H1 (cell line): ENCODE results near the gene CAPZA2.

Experiments
- ATF3 ChIP-seq: IDR thresholded peaks from 2 replicates; pipeline ENCODE4 v1.6.1; 2011; ENCODE audit warnings: low read depth, mild to moderate bottlenecking, low read length; ENCODE audit not compliant: insufficient read depth
- CTCF ChIP-seq, 3 experiments: IDR thresholded peaks; 1 replicate in 2 of 3; 2 replicates in 1 of 3; pipeline versions ENCODE4 v1.5.1 to v1.6.1; 2011; ENCODE audit warnings: low read length in 3 of 3, mild to moderate bottlenecking in 3 of 3, inconsistent platforms in 2 of 3, low read depth in 1 of 3, moderate library complexity in 1 of 3; ENCODE audit not compliant: insufficient read depth in 1 of 3; ENCODE audit errors: control extremely low read depth in 1 of 3
- EP300 ChIP-seq, 2 experiments: IDR thresholded peaks; 1 replicate in 1 of 2; 2 replicates in 1 of 2; pipeline ENCODE4 v1.6.1; 2011 to 2012; ENCODE audit warnings: low read depth in 2 of 2, low read length in 2 of 2, mild to moderate bottlenecking in 2 of 2, borderline replicate concordance in 1 of 2, inconsistent platforms in 1 of 2, moderate library complexity in 1 of 2
- HDAC6 ChIP-seq: IDR thresholded peaks from one replicate; pipeline ENCODE4 v1.7.1; 2012; ENCODE audit warnings: low read depth, mild to moderate bottlenecking, inconsistent platforms, low read length, moderate library complexity

- TF ChIP-seq CTCF (IDR thresholded peaks at IDR 0.05; ENCODE audit: control extremely low read depth in 1 of 3, insufficient read depth in 1 of 3, low read depth in 1 of 3, low read length in 3 of 3) (no peak), HDAC6 (no peak), EP300 (IDR thresholded peaks at IDR 0.05; ENCODE audit: borderline replicate concordance in 1 of 2, low read depth in 2 of 2, low read length in 2 of 2) (no peak), ATF3 (no peak)
These were observed 3.1 kb upstream of the CAPZA2 start for GRCh38 chr7:116859323-116859722.
